Measurements from ENCODE around the gene TSEN54.

DNA sequence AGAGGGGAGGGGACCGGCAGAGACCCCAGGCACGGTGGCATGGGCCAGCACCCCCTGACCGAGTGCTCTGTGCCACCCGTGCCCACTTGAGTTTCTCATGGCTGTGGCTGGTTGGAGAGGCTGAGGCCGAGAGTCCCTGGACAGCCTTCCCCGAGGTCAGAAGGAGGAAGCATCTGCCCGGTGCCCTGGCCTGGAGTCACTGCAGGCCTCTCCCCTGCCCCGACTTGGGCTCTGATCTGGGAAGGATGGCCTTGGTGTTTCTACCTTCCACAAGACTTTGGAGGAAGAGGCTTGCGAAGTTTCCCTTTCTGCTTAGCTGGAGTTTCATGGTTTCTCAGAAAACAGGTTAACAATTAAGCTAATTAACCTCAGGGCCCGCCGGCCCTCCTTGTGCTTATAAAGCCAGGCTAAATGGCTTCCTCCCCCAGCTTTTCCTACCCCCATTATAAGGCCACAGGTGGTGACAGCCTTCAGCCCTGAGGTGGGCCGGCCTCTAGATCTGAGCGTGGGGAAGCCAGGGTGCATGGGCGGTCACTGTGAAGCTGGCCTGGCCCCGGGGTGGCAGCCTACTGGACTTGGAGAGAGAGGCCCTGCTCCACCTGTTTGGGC, 26.5 kb downstream of the TSEN54 start:
- no peak for TF ChIP-seq POLR2AphosphoS5 (IDR thresholded peaks at IDR 0.05; ENCODE audit: low read depth, low read length)
- no peak for TF ChIP-seq SIN3A (IDR thresholded peaks at IDR 0.05; ENCODE audit: low read depth)
